HT-29 (cell line): ENCODE results near the gene RUNX3. TPM values are rescaled to one million over a fixed set of nuclear protein-coding genes. Genes with fewer than 3 reads are reported as not detected.
"Not testable (repeated sequence)": the region's sequence is repeated elsewhere in the genome, so short reads cannot be mapped to it uniquely, and the experiment has no call there.

Experiments
- DNase-seq: peaks from one replicate; pipeline ENCODE4 v3.0.0-alpha.2; 2015; ENCODE audit warnings: low spot score
- total RNA-seq: library from RNA; depleted of rRNA; stranded (reverse); fragments of >200 nt; shearing (Covaris generic); gene quantifications from 2 replicates; pipeline ENCODE4 v1.2.3, GENCODE V29; 2014; rRNA removed

The RUNX3 gene
- 0.18 TPM in 1 of 2 replicates, not detected in the other for total RNA-seq

- no peak for DNase-seq
Measured at GRCh38 chr1:24930260-24931145, at the start of gene RUNX3. Gene RUNX3 (minus strand): TSS chr1:24930276. CDS start chr1:24929868, 408 bp downstream.

DNA sequence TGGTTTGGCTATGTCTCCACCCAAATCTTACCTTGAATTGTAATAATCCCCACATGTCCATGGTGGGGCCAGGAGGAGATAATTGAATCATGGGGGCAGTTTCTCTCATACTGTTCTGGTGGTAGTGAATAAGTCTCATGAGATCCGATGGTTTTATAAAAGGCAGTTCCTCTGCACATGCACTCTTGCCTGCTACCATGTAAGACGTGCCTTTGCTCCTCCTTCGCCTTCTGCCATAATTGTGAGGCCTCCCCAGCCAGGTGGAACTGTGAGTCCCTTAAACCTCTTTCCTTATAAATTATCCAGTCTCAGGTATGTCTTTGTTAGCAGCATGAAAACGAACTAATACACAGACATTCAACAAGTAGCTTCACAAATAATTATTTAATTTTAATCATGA lies 49.2 kb upstream of the RUNX3 start:
- DNase-seq: not testable (repeated sequence)

GRCh38 chr1:24978383-24979032 lies 48.4 kb upstream of the RUNX3 start:
- DNase-seq: no peak

DNA sequence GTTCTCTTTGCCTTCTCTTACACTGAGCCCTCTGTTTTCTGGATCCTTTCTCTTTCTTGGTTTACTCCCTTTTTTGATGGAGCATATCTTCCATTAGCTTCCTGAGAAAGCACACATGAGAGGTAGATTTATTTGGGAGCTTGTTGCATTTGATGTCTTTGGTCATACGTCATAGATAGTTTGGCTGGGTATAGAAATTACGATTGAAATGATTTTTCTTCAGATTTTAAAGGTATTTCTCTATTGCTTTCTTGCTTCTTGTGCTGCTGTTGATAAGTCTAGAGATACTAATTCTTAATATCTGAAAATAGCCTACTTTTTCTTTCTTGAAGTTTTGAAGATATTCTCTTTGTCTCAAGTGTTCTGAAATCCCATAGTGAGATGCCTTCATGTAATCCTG lies 45.3 kb upstream of the RUNX3 start:
- DNase-seq: no peak

GRCh38 chr1:24973315-24973714 lies 43.2 kb upstream of the RUNX3 start:
- DNase-seq: no peak

DNA sequence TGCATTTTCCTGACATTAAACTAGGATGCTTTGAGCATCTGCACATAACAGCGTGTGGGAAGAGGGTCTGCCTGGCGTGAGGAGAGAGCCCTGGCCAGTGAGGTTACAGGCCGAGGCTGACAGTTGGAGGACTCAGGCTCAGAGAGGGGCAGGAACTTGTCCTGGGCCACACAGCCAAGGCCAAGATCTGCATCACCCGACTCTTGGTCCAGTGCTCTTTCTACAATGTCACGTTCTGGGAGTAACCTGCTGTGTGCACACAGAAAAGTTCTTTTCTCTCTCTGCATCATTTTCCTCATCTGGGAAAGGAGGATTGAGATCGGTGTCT lies 42.8 kb upstream of the RUNX3 start:
- DNase-seq: no peak

DNA sequence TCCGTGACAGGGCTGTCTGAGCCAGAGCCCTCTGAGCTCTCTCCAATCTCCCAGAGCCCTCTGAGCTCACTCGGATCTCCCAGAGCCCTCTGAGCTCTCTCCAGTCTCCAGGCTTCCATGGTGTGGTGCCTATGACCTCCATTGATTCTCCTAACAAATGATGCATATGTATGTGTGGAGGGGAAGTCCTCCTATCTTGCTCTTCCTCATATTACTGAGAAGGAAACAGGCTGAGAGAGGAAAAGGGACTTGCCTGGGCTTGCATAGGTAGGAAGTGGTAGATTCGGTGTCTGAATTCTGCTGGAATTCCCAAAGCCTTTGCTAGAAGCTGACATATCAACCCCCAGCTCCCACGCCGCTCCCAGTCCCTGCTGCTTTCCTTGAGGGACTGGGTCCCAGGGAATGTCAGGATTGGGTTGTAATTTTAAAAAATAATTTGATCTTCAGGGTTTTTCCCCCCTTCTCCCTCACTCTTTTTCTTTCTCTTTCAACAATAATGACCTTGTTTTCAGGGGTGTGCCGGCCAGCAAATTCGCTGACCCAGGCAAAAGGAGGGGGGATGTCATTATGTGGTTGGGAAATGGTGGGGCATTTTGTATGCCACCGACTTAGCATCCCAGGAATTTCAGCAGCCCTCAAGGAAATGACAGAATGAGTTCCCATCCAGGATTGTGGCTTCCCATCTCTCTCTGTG lies 42.3 kb upstream of the RUNX3 start:
- no peak for DNase-seq

DNA sequence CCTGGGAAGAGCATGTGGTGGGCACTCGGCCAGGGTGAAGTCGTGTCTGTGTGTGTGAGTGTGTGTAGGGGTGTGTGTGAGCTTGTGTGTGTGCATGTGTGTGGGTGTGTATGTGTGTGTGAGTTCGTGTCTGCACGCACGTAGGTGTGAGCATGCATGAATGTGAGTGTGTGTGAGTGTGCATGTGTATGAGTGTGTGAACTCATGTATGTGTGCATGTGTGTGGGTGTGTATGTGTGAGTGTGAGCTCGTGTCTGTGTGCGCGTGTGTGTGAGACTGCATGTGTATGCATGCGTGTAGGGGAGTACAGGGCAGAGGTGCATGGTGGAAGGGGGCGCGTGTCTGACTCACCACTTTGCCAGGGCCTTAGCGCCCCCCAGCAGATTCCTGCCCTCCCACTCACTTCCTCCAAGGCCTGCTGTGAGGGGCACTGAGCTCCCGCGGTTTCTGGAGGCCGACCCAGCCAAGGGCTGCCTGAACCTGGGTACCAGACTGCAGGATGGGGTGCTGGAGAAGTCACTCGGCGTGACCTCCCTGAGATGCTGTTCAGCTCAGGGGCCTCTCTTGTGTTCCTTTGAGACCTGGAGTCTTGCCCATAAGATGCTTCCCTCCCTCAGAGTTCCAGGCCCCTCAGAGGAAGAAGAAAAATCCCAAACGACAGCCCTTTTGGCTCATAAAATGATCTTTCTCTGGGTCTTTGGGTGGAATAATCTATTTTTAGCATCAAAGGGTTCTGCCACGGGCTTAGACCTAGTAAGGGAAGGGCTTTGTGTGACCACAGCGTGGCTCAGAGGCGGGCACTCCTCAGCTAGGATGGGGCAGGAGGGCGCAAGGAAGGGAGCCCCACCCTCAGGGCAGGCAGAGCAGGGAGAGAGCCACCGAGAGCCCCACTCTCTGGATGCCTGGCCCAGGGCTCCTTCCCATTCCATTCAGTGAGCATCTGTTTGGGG lies 41.1 kb upstream of the RUNX3 start:
- DNase-seq: no peak

- peak; percentile 16 for DNase-seq
Measured at GRCh38 chr1:24970399-24970753, 40.3 kb upstream of the RUNX3 start.

DNA sequence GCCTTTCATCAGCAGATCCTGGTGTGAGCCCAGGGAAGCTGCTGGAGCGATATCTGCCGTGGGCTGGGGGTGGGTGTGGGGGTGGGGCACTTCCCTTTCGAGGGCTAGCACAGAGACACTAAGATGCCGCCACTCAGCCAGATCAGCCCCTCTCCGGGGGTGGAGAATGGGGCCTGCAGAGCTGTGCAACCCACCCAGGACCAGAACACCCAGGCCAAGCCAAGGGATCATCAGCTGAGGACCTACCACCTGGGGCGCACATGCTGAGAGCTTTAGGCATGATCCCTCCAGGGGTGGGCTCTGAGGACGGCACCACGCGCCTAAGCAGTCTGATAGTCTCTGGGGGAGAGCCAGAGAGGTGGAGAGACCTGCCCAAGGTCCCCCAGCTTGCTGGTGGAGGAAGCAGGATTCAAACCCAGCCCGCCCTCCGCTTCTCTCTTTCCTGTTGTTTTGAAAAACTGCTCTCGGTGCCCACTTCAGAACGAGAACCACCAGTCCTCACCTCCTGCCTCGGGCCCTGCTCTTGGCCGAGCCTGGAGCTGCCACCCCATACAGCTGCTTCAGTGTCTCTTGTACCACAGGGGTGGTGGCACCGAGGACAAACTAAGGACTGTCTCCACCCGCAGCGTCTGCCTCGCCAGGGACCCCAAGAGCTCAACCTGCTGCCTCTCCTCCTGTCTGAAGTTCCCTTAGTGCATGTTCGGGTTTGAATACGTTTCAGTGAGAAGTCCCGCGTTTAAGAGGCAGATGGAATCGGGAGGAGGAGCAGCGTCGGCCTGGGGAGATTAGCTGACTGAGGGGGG lies 39.7 kb upstream of the RUNX3 start:
- DNase-seq: no peak

- DNase-seq: peak; percentile 52
Measured at GRCh38 chr1:24968941-24969585, 39.0 kb upstream of the RUNX3 start.

DNA sequence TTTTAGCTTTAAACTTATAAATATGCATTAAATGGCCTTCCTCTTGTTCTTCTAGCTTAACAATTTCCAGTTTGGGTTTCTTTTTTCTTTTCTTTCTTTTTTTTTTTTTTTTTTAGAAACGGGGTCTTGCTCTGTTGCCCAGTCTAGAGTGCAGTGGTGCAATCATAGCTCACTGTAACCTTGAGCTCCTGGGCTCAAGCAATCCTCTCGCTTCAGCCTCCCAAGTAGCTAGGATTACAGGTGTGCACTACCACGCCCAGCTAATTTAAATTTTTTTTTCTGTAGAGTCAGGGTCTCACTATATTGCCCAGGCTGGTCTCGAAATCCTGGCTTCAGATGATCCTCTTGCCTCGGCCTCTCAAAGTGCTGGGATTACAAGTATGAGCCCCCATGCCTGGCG lies 37.9 kb upstream of the RUNX3 start:
- DNase-seq: no peak

GRCh38 chr1:24967555-24967954 lies 37.5 kb upstream of the RUNX3 start:
- no peak for DNase-seq

- no peak for DNase-seq
Measured at GRCh38 chr1:24966724-24967346, 36.8 kb upstream of the RUNX3 start.

DNA sequence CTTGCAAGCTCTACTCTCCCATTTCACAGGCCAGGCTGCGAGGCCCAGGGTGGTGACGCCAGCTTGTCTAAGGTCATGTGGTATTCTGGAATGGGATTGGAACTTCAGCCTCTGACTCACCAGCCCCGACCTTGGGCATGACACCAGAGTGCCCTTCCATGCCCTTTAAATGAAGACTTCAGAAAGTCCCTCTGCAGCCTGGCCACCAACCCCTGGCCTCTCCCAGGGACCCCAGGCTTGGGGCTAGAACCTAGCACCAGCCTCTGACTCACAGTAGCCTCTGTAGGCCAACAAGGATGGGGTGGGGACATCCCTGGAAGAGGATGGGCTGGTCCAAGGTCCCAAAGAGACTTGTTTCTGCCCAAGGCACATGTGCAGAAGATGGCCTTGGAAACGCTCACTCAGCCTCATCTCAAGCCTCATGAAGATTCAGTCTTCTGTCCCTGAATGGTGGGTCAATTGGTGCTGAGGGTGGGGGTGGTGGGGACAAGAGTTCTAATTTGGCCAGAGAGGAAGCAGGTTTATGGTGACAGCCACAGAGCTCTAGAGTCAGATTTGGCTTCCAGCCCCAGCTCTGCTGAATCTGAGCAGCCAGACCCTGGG lies 36.1 kb upstream of the RUNX3 start:
- no peak for DNase-seq

DNA sequence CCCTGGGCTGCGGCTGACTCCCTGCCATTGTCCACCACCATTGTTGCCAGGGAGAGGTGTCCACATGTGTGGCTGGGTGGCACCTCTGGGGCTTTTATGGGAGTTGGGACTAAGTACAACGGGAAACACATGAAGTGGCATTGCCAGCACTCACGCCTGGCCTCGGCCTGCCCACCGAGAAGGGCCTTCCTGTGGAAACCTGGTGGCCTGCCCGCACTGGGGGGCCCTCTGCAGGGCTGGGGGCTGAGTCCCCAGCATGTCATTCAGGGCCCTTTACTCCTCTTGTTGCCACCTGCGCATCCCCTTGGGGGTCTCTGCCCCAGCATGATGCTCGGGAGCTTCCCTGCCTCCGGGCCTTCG lies 35.5 kb upstream of the RUNX3 start:
- no peak for DNase-seq

DNA sequence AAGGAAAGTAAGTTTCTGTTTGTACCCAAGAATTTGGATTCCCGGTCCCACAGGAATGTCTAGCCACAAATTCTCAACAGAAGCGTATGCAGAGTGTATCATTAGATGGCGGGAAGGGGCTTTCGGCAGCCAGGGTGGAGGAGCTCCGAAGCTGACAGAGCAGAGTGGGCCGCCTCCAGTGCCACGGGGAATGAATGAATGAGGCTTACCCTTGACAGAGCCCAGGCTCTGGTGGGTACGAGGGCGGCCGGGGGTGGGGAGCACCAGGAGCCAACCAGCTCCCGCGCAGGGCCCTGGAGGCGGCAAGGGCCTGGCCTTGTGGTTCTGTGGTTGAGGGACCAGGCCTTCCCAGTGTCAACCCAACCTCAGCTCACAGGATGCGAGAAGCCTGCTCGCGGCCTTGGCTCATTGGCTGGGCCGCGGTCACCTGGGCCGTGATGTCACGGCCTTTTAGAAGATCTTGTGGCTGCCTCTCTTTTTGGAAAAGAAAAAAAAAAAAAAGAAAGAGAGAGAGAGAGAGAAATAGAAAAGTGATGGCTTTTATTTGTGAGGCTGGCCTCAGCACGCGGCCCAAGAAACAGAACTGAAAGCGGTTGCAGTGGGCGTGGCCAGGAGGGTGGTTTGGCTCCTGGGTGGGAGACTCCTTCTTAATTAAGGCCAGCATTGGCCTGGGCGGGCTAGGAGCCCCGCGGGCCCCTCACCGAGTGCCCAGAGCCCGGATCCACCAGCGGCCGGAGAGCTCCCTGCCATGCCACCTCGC lies 34.9 kb upstream of the RUNX3 start:
- DNase-seq: no peak

DNA sequence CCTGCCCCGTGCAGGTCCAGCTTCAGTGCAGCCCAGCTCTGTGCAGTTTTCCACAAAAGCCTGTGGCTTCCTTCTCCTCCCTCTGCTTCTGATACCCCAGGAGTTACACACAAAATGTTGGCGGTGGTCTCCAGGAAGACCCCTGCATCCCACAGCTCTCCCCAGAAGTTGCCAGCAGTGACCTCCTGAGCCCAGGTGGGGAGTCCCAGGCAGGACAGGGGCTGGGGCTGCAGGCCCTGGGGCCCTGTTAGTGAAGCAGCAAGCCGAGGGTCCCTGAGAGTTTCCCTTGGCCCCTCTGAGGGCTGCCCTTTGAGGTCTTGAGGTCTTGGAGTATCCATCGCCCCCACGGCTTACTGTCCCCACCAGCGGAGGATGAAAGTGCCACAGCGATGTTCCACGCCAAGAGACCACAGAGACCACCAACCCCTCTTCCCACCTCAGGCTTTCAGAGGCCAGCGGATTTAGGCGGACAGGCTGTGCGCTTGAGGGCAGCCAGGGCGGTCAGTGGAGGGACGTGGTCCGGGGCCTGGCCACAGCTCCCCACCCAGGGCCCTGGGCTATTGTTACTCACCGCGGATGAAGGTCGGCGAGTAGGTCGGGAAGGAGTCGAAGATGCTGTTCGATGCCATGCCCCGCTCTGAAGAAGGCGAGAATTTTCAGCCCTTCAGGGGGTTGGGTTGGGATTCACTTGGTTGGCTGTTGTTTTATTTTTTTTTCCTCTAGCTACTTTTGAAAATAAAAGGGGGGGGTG lies 34.0 kb upstream of the RUNX3 start:
- DNase-seq: no peak
